Dermis microvascular lymphatic vessel endothelial cell (primary cell): ENCODE measurements around the gene NEK6. TPM values are rescaled to one million over a fixed set of nuclear protein-coding genes. Genes with fewer than 3 reads are reported as not detected.

Experiments
- DNase-seq, 2 donors: peaks; one replicate each; pipeline versions ENCODE4 v3.0.0 to v3.0.0-alpha.2; 2010; ENCODE audit warnings: low read depth in 2 of 2
- total RNA-seq: library from RNA; depleted of rRNA; stranded (reverse); fragments of >200 nt; gene quantifications from 2 replicates; pipeline ENCODE4 v1.2.1, GENCODE V29; 2014

Gene NEK6
- total RNA-seq, 1 donor from 2014 or later = 10.8 TPM

DNA sequence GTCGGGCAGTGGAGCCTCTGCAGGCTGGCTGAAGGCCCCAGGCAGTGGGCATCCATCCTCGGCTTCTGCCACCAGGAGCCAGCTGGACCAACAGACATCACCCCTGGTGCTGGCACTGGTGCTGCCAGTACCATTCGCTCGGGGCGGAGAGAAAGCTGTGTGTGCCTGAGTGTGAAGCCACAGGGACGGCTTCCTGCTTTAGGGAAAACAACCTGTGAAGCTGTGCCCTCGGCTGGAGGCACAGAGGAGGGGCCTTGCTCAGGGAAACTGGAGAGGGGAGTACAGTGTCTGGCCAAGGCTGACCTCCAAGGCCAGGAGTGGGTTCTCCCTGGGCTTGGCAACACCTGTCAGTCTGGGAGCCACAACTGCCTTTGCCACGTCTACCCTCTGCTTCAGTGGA, 38.3 kb downstream of the NEK6 start:
- DNase-seq = no peak

DNA sequence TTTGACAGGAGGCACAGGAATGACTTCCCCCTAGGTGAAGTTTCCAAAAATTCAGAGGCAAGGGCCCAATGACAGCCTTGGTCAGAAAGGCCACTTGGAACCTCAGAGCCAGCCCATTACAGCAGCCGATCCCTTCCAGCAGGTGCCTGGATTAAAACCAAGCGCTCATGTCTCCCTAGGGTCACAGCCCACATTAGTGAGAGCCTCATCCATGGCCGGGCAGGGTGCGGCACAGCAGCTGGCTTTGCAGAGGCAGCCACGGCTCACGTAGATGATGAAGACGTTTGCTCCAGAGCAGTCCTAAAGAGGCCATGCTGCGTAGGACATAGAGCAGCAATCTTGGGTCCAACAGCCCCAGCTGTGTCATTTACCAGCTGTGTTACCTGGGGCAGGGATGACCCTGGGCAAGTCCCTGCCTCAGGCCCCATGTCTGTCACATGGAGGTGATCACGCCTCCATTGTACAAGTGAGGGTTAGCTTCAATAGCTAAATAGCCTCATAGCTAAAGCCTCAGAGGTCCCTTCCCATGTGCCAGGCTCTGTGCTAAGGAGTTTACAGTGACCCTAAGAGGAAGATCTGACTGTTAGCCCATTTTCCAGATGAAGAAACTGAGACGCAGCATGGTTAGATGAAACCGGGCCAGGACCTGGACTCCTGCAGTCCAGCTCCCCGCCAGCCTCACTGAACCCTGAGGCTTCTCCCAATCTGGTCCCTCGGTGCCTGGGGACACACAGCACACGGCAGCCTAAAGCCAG, 39.2 kb downstream of the NEK6 start:
- no peak for DNase-seq

GRCh38 chr9:124297551-124297901, 39.8 kb downstream of the NEK6 start:
- peak; percentile 84 to 96 for DNase-seq

- DNase-seq = no peak
Measured at GRCh38 chr9:124297915-124298645, 40.3 kb downstream of the NEK6 start.

DNA sequence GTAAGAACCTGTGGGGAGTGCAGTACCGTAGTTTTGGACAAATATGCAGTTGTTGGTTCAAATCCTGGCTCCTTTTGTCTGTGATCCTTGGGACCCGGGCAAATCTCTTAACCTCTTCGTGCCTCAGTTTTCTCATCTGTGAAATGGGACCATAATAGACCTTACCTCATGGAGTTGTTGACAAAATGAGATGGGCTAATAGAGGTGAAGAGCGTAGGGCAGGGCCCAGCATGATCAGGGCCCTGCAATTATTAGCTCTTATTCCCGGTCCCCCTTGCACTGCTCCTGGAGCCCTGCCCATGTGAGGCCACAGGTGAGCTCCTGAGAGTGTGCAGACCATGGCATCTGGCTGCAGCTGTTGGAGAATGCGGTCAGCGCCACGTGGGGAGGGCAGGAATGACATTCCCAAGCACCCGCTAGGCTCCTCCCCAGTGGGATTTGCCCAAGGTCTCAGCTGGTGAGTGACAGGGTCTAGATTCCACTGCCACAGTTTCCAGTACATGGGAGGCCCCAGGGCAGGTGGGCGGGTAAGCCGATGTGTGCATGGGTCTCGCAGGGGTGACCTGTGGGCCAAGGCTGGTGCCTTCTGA, 41.0 kb downstream of the NEK6 start:
- no peak for DNase-seq

- no peak for DNase-seq
Measured at GRCh38 chr9:124299515-124300090, 41.9 kb downstream of the NEK6 start.

GRCh38 chr9:124300312-124300711, 42.6 kb downstream of the NEK6 start:
- no peak for DNase-seq

DNA sequence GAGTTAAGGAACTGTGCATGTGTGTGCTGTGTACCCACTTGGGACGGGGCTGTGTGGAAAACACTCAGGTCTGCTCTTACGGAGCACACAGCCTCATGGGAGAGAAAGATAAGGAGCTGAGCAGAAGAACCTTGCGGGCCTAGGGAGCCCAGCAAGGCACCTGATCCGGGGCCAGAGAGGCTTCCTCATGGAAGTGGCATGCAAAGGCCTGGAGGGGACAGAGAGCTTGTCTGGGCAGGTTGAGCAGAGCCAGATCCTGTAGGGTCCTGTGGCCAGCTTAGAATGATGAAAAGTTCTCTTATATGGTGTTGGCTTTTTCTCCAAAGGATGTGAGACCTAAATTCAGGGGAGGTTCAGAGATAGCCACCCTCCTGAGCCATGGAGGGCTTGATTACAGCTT, 45.2 kb downstream of the NEK6 start:
- no peak for DNase-seq

- DNase-seq = no peak
Measured at GRCh38 chr9:124303762-124304161, 46.0 kb downstream of the NEK6 start.

DNA sequence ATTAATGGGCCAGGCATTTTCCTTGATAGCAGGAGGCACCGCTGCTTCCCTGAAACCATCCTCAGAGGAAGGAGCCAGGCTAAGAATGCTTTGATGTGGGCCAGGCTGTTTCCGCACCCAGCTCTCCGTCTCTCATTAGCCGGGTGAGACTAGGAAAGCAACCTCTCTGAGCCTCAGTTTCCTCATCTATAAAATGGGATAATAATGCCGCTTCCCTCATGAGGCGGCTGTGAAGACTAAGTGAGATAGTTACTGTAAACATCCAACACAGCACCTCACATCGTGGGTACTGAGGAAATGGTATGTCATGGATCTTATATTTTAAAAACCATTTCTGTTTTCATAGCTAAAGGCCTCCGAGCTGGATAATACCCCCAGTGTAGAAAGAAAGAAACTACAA, 46.5 kb downstream of the NEK6 start:
- DNase-seq = no peak

- peak in 1 of 2 donors; percentile 88 for DNase-seq
Measured at GRCh38 chr9:124306098-124306735, 48.5 kb downstream of the NEK6 start.

DNA sequence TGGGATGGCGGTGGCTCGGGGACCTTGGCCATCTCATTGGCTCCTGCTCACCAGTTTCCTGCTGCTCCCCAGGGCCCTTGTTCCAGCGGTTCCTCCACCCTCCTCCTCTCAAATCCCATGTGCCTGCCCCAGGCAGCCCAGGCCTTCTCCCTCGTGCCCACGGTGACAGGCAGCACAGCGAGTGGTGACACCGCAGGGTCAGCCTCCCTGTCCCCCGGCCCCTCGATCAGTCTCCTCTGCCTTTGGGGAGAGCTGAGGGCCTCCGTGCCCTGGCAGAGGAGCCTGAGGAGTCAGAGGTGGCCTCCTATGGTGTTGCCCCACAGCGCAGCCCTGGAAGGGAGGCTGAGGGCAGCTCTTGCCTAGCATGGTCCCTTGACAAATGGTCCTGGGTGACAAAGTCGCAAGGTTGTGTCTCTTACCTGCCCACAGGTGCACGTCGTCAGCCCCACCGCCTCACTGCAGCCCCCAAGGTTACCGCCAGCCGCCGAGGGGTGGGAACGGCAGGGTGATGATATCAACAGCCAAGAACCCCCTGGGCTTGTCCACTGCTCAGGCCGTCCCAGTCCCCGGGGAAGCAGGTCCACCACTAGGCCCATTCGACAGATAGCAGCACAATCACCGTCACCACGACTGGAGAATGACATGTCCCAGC, 49.8 kb downstream of the NEK6 start:
- no peak for DNase-seq

- no peak for DNase-seq
Measured at GRCh38 chr9:124308606-124309491, 51.1 kb downstream of the NEK6 start.

DNA sequence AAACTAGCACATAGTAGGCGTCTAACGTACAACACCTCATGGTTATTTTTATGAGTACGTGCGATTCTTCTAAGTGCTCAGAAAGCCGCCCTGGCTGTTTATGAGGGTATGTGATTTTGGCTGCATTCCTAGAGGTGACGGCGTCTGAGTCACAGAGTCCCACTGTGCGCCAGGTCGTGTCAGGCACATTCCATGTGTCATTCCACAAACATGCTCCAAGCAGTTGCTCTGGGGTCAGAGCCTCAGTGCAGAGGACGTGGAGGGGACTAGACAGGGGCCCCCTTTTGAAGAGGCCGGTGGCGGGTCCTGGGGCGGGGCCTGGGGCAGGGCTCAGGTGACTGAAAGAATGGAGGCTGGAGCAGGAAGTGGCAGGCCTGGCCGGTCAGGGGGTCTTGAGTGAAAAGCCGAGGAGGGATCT, 51.9 kb downstream of the NEK6 start:
- peak; percentile 90 to 96 for DNase-seq

- no peak for DNase-seq
Measured at GRCh38 chr9:124311283-124311682, 53.5 kb downstream of the NEK6 start.

DNA sequence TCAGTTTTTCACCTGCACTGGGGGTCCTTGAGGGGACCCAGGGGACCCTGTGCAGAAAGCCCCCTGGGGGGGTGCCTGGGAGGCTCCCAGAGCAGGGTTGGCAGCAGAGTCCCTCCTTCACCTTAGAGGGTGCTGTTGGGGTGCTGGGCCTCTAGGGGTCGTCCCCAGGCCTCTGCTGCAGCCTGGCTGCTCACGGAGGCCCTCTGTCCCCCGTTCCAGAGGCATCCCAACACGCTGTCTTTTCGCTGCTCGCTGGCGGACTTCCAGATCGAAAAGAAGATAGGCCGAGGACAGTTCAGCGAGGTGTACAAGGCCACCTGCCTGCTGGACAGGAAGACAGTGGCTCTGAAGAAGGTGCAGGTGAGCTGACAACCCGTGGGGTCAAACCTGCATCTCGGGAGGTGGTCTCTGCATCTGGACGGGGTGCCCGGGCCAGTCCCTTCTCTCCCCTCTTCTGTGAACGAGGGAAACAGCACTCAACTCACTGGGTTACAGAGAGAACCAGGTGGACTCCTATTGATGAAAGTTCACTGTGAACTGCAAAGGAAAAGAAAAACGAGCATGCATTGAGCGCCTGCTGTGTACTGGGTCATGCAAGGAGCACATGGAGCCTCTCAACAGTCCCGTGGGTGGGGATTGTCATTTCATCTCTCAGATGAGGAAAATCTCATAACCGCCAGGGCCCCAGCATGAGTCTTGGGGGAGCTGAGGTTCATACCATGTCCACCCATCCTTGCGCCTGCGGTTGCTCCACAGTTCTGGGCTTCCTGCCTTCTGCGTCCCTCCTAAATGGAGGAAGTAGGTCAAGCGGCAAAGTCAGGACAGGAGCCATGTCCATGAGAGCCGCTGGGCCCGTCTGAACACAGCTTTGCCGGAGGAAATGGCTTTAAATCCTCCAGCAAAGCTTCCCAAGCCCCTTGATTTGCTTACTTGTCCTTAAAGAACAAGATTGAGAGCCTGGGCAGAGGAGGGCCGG, 54.8 kb downstream of the NEK6 start:
- no peak for DNase-seq

DNA sequence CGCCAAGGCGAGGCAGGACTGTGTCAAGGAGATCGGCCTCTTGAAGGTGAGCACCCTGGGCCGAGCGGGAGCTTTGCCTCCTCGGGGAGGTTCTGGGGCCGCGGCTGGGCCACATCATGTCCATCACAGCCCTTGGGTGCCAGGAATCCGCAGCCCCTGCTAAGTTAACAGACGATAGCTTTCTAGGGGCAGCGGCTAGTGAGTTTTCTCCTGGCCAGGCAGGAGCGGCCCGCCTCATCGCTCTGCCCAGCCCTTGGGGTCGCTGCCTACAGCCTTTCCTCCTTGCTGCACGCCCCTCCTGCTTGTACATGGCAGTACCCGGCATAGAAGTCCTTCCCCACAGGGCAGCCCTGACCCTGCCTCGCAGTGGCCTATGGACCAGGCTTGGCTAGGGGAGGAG, 56.2 kb downstream of the NEK6 start:
- DNase-seq = no peak

DNA sequence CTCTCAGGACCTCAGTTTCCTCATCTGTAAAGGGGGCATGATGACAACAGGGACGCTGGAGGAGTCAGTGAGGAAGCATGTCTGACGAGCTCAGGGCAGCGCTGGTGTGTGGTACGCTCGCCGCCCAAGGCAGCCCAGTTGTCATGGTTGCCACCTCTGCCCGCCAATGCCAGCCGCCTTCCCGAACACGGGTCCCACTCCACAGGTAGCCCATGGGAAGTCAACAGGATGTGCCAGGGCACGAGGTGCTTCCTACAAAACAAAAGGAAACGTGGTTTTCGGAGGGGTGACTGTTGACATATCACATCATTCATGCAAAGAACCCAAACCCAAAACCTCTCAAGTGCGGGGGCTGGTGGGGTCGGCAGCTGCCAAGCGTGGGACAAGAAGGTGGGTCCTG, 58.1 kb downstream of the NEK6 start:
- DNase-seq = peak in 1 of 2 donors; percentile 49
